Body of pancreas (tissue), 4 donors: ENCODE data around the gene APBA2.

Experiments used
- CTCF ChIP-seq, 7 experiments: fragments of 450-650 bp in 4 of 7; fragments of 200-600 bp in 3 of 7; sonication (generic) in 3 of 7; IDR thresholded peaks; one replicate each; pipeline ENCODE4 v1.5.1; 2016 to 2019; ENCODE audit warnings: antibody characterized with exemption in 7 of 7
- POLR2A ChIP-seq, 3 donors: fragments of 450-650 bp; IDR thresholded peaks; one replicate each; pipeline ENCODE4 v1.6.1; 2016; ENCODE audit warnings: antibody characterized with exemption in 3 of 3, mild to moderate bottlenecking in 2 of 3

- TF ChIP-seq POLR2A (IDR thresholded peaks at IDR 0.05) (no peak), CTCF (IDR thresholded peaks at IDR 0.05) (no peak)
Measured at GRCh38 chr15:29141308-29142128, 255.7 kb downstream of the APBA2 start.
